Erythroblast (primary cell): ENCODE measurements around the gene SLC48A1.

Experiments used
- GATA1 ChIP-seq: IDR thresholded peaks from 2 replicates; pipeline ENCODE4 v1.6.1; 2011; ENCODE audit warnings: low read depth, mild to moderate bottlenecking, control low read depth, low read length, moderate library complexity
- POLR2A ChIP-seq: IDR thresholded peaks from 2 replicates; pipeline ENCODE4 v1.6.1; 2011; ENCODE audit warnings: mild to moderate bottlenecking, low read length

DNA sequence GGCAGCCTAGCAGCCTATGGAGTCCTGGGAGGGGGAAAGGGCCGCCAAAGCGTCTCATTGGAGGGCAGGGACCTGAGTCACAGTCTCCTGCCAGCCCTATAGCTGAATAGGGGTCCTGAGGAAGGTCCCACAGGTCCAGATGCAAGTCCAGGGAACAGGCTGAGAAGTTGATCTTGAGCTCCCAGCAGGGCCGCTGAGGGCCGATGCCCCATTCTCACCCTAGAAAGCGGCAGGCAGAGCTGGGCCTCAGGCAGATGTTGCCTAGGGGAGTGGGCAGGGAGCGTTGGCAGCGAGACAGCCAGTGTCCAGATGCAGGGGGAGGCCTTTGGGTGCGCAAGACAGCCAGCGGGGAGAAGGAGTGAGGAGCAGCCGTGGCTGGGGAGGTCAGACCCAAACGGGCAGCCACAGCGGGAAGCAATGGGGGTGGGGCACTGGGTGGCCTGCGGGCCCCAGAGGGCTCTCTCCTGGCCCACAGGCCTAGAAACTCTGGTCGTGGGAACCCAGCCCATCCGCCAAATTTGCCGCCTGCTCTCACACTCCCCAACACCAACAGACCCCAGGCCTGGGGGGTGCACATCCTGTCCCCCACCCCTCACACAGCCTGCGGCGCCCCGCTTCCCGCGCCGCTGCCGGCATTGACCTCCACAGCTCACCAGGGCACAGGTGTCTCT is 45.6 kb downstream of the SLC48A1 start:
- TF ChIP-seq POLR2A (no peak), GATA1 (no peak)
